Stimulated activated CD4-positive, alpha-beta T cell treated with anti-CD3 and anti-CD28 coated beads, Interleukin-1b, Interleukin-23, amount 100 ng/mL, for 1 hour (primary cell): Measurements from ENCODE around the gene FEZF1.

ENCODE experiments used
- DNase-seq, 2 donors: peaks; one replicate each; pipeline ENCODE4 v3.0.0-alpha.2; 2020; ENCODE audit warnings: low read depth in 2 of 2

FEZF1 gene

DNA sequence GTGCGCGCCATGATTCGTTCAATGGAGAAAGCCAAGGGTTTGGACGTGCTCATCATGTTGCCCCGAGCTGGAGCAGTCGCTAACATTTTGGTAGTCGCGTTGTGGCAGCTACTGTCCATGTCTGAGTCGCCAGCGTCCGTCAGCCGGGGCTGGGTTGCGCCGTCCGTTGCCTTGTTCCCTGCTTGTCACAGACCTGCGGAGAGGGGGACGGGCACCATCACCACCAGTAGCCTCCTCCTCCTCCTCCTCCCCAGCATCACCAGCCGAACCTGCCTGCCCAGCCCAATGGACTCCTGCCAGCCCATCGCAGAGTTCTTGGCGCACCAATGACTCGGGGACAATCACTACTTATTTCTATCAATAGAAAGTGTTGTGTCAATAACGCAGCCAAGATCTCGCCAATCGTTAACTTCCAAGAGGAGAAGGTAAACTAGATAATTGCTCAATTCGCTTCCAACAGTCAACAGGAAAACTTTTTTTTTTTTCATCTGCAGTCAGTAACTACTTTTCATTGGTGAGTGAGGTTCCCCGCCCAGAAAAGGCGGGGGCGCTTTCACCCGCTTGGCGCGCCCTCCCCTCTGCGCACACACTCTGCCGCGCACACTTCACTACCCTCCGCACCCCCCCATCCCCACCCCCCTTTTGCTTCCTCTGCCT is at the start of gene FEZF1:
Gene FEZF1 (minus strand): TSS at position 432 of the 657 bp plus-strand sequence. CDS start 313 bp downstream, at position 119.
- DNase-seq, result no peak

DNA sequence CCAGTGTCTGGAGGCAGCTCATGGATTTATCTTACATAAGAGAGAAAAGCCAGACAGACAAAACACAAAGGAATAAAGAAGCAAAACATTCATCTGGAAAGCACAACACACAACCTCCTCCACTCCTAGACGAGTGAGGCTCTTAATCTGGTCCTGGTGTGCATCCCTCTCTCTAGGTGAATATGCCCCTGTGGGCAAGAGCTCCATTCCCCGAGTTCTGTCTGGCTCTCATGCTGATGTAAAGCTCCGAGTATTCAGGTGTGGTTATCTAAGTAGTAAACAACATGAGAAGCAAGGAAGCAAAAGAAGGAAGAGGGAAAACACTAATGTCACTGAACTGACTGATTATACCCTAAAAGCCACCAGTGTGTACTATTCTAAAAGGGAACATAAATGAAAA is 47.9 kb upstream of the FEZF1 start:
- no peak for DNase-seq

DNA sequence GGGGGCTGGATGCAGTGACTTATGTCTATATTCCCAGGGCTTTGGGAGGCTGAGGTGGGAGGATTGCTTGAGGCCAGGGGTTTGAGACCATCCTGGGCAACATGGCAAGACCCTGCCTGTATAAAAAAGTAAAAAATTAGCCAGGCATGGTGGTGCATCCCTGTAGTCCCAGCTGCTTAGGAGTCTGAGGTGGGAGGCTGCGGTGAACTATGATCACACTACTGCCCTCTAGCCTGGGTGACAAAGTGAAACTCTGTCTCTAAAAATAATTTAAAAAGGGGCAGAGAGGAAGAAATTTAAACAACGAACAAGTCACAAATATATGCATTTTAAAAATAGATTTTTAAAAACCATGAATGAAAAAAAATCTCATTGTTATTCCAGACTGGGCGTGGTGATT is 46.2 kb upstream of the FEZF1 start:
- DNase-seq, result no peak

DNA sequence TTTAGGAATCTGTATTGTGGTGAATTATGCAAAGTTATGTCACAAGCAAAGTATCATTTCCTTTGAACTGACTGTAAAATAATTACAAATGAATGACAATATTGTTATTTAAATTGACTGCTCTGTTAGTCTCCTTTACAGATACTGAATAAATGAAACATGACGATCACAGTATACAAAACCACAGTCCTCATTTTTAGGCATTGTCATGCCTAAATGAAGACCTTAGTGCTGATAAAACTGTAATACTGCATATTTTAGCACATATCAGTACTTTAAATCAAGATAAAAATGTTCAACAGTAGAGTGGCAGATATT is 39.7 kb upstream of the FEZF1 start:
- no peak for DNase-seq

DNA sequence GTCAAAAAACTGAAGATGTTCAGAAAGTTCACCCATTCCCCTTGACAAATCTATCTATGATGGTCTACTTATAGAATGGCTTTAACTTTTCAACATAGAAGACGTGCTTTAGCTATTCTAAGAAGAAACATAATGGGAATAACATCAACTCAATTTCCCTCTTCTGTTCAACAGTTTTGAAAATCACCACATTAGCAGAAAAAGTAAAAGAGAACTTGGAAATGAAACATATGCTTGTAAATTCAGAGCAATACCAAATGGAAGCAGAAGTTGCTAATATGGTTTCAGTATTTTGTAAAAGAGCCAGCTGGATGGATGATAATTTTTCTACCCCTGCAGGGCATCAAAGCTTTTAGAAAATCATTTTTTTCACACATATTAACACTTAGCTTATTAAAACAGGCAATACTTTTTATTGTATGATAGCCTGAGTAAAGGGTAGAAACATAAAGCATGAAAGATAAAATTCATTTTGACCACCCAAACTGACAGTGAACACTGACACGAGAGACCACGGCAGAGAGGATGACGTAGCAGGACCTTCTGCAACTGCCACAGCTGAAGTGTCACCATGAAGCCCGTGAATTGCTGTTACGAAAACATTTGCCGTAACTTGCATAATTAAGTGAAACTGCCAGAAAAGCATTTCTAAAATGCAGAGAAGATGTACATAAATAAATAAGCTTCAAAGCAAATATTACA is 39.2 kb upstream of the FEZF1 start:
- no peak for DNase-seq

DNA sequence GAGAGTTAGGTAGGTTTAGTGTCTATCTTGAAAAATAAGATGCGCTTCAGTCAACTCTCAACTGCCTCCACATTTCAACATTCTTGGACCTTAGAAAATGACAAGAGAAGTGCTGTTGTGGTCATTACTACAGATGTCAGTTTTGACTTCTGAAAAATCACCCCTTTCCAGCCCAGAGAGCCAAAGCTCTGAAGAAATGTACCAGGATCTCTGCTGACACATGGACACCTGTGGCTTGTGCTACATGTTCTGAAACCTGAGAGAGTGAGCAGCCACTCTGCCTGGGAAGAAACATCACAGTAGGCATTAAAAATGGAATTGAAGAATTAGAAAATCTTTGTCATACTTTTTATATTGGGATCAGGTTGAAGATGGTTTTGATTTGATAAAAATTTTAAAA is 35.9 kb upstream of the FEZF1 start:
- DNase-seq, result no peak

DNA sequence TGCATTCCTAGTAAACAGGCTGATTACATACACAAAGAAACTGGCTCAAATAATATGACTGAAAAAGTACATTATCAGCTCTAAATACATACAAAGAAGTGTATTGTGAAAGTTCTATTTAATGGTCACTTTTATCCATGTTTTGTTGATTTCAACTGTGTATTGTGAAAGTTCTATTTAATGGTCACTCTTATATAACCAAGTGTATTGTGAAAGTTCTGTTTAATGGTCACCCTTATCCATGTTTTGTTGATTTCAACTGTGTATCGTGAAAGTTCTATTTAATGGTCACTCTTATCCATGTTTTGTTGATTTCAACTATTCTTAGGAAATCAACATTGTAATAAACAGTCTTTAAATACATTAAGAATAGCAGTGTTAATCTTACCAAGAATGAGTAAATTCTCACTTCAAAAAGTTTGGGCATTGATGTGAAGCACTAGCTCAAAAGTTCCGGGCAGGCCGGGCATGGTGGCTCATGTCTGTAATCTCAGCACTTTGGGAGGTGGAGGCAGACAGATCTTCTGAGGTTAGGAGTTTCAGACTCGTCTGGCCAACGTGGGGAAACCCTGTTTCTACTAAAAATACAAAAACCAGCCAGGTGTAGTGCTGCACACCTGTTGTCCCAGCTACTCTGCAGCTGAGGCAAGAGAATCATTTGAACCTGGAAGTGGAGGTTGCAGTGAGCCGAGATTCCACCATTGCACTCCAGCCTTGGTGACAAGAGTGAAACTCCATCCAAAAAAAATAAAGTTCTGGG is 34.8 kb upstream of the FEZF1 start:
- DNase-seq, result no peak

DNA sequence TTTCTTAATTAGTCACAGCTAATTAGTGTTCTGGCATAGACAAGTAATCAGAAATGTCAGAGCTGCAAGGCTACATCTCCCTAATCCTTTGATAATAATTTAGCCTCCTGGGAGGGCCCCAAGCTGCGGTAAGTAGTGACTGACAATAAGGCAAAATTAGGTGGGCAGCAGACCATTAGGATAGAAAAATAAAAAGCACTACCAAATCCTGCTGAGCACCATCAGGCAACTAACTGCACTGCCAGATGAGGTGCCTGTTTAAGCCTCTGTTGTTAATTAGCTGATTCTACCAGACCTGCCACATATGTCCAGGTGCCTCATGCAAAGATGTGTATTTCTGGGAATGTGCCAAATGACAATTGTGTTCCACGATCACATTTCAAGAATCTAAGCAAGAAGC is 32.5 kb upstream of the FEZF1 start:
- DNase-seq, result no peak

DNA sequence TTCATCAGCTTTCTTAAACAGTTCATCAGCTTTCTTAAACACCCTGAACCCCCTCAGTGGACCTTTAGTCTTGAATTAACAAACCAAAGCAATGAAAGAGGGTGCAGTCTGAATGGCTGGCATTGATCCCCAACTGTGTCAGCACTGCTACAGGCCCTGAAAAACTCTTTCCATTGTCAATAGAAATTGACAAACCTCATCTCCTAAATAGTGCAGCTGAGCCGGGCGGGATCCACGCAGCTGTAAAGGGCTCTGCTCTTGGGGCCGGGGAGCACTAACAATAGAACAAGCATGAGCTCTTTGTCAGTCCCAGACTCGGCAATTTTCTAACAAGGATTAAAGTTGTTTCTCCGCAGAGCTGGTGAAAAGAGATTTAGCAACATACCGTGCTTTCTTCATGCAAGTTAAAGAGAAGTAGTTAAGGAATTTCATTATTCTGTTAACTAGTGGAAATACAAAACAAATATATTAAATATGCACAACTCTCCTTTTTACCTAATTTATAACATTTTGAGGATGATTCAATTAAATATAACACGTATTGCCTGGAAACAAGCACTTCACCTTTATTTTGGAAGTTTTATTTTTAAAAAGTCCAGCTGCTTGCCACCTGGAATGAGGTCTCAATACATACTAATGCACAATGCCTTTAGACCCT is 24.7 kb upstream of the FEZF1 start:
- no peak for DNase-seq

DNA sequence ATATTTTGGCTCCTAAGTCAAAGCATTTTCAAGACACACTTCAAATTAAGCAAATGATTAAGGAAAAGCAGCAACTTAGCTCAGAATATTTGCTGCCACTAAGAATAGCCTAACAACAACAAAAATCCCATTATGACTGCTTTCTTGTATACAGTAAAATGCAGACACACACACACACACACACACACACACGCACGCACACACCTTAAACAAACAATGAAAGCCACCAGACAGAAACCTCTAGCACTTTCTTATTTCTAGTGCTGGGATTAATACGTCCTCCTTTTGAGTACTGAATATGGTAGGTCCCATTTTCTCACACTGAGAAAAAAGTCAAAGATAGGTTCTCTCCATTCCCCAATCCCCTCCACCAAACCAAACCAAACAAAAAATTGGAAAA is 23.4 kb upstream of the FEZF1 start:
- DNase-seq, result no peak

DNA sequence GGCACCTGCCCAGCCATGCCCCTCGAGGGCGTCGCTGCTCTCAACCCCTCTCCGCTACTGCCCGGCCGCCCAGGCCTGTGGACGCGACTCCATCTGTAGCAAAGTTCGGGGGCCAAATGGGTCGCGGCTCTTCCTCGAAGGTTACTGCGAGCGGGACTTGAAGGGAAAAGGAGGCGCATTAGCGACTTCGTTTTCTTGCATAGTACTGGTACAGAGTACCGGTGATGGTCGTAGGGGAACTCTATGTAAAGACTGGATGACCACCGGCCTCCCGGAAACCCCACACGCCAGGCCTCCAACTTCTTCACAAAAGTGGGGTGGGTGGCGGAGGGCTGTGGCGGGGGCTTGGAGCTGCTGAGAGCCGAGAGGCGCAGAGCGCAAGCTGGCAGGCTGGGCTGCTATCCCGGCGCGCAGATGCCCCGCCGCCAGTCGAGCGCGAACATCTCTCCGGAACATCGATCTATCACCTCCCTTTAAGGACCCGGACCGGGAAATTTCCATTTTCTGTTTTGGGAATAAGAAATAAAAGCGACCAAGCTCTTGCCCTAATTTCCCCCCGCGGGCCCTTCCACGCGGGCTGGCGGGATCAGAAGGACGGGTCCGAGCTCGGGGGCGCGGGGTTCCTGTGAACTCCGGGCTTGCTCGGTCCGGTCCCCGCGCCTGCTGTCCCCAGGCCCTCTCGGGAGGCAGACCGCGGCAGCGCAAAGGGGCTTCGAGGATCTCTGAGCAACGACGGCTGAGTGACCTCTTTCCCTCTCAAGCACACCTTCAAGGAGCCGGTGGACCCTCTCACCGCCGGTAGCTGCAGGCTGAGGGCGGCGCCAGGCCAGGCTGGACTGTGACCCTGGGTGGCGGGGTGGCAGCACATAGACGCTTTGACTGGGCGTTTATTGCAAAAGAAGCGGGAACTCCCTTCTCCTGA is 12.2 kb upstream of the FEZF1 start:
- no peak for DNase-seq

DNA sequence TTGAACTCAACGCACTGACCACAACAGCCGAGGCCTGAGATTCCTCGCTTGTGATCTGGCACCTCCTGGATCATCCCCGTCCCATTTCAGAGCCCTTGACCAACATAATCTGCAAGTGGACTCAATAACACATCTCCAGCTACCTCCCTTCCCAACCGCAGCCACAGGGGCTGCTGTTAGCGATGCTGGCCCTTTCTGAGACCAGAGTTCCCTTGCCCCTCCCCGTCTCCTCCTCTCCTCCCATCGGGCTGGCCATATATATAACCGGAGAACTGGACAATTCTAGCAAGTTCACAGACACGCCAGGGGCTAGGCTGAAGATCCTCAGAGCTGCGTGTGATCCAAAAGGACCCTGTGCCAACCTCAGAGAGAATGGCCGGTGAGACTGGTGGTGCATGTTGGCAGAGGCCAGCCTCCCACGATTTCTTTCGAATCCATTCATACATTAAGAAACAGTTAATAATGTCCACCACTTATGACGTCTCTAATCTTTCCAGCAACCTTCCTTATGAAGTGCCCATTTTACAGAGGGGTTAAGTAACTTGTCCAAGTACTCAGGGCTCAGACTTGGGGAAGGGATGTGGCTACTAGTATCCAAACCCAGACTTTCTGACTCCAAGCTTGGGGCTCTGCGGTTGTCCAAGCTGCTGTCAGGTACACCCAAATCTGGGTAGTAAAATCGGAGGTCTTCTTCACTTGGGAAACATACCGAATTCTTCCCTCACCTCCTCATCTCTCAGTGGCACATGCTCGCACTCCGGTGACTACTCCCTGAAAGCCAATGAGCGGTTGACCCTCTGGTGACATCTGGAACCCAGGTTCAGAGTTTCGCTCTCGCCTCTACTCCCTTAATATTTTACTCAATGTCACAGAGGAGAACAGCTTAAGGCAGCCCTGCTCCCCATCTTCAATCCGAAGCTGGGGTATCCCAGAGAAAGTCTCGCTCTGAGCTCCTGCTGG is 11.2 kb upstream of the FEZF1 start:
- no peak for DNase-seq

DNA sequence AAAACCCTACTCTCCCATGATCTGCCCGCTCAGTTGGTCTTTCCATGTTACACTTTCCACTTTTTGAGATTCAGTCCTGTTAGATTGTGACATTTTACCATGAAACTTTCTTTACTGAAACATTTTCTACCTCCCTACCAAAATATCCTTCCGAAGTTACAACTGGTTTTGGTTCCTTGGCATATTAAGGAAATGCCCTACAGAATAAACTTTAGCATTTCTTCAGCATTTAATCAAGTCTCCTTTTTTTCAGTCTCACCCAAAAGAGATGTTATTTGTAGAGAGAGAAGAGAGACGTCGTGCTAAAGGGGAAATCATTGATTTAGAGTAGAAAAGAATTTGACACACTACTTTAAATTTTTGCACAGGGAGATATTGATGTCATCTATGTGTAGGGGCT is 9.7 kb upstream of the FEZF1 start:
- no peak for DNase-seq

DNA sequence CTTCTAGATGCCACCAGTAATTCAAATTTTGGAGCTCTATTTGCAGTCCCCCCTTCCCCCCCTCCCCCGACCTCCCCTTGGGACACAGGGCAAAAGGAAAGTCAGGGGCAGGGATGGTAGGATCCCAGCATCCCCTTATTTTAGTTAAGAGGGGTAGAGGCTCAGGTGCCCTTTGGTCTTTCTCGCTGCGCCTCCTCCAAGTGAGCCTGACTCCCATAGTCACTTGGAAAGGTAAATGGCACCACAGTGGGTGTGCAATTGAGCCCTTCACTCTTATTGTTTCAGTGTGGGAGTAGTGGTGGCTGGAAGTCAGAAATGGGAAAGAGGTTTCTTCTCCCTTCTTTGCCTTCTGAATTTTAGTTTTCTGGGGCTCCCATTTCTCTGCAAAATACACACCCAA is 8.2 kb upstream of the FEZF1 start:
- DNase-seq, result no peak

DNA sequence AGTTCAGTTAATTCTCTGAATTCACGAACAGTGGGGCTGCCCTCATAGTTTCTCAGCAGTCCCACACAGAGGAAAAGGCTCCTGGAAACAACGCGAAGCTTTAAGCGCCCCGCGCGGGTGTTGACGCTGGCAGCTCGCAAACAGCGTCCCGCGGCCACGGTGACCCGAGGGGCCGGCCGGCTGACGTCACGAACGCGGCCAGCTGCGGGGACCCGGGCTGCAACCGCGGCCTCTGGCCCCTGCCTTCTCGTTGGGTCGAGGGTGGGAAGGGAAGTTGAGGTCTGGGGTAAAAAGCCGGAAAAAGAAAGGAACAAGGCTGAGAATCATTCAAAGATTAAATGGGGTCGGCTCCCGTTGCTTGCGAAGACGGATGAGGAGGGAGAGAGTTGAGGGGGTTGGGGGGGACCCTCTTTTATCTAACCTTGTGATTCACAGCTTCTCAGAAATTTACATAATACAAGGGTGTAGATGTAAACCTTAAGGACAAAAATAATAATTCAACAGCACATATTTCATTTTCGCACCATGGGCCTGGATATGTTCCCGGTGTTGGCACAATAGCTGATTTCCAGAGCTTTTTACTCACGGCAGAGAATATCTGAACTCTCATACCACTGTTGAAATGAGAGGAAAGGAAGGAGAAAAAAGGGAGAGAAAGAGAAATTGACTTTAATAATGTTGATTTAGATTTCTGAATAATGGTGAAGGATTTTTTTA is 7.3 kb upstream of the FEZF1 start:
- no peak for DNase-seq

DNA sequence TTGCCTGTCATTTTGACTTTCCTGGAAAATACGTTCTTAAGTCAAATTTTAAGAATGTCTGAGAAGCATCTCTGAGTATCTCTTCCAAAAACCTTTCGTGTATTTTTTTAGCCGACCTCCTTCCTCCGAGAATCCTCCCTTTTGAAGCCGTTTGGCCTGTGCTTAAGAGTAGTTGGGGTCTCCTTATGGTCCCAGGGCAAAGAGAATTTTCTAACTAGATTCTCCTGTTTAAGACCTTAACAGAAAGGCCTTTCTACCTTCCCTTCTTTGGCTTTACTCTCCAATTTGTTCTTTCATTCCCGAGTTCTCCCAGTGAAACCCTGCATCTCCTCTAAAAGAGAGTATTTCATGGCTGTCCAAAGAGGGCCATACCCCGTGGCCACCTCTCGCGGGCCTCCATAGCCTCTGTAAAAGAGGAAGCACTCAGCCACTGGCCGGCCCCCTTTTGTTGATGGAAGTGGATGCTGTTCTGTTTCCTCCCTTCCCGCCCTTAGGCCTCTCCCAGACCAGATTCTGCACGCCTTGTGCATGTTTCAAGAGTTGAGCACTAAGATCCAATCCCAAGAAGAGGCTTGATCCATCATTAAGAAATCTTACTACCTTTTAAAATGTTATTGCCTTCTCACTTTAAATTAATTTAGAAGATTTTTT is 6.6 kb upstream of the FEZF1 start:
- no peak for DNase-seq

DNA sequence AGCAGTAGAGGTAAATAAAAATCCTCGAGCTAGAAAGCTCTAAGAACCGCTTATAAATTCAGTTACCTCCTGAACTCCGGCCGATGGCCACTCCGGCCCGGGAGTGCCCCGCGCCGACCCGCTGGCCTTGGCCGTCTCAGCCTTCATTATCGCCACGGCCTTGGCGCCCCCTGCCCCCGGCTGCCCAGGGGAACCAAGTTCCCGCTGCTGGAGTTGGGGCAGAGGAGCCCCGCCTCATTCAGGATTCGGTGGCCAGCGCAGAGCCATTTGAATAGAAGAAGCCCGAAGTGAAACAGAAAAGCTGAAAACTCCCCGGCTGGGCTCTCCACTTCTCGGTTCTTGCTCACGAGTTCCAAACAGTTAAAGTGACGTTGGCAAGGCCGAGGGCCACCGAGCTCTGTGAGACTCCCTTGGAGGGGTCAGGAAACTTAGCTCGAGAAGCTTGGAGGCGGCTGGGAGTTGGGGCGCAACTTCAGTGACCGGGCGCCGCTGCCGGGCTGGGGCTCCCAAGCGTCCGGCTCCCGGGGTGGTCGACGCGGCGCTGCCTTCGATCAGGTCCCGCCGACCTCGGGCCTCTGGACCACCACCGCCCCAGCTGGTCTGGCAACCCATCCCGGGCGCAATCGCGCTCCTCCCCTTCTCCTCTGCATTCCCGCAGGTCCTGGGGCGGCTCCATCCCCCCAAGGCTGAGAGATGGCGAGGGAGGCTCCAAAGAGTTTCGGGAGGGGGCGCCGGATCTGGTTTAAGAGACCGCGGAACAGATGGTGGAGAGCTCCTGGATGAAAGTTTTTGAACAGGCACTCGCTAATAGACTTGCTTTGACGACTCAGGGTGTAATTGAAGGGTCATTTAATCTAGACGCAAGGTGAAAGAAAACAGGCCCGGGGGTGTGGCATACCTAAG is 5.8 kb upstream of the FEZF1 start:
- DNase-seq, result no peak

DNA sequence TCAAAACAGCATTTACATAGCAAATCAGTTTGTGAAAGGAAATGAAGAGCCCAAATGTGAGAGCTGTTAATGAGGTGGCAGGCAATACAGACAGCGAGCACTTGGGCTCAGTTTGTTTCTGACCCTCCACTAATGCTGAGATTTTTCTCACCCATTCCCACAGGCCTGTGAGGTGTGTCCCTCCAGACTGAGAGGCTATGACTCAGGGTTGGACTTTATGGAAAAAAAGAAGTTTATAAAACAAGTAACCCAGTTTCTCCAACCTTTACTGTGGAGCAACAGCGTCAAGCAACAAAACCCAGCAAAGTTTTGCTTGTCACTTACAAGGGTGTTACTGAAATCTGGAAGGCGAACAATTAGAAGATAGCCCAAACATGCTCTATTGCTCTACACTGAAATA is 4.9 kb upstream of the FEZF1 start:
- no peak for DNase-seq
